HS-27A (cell line): ENCODE data around the gene NXPE2.
"Not testable (repeated sequence)": the region's sequence is repeated elsewhere in the genome, so short reads cannot be mapped to it uniquely, and the experiment has no call there.

ENCODE experiments used
- DNase-seq: peaks from one replicate; pipeline ENCODE4 v3.0.0-alpha.2; 2012; ENCODE audit warnings: low read depth, missing footprints

NXPE2 gene

DNA sequence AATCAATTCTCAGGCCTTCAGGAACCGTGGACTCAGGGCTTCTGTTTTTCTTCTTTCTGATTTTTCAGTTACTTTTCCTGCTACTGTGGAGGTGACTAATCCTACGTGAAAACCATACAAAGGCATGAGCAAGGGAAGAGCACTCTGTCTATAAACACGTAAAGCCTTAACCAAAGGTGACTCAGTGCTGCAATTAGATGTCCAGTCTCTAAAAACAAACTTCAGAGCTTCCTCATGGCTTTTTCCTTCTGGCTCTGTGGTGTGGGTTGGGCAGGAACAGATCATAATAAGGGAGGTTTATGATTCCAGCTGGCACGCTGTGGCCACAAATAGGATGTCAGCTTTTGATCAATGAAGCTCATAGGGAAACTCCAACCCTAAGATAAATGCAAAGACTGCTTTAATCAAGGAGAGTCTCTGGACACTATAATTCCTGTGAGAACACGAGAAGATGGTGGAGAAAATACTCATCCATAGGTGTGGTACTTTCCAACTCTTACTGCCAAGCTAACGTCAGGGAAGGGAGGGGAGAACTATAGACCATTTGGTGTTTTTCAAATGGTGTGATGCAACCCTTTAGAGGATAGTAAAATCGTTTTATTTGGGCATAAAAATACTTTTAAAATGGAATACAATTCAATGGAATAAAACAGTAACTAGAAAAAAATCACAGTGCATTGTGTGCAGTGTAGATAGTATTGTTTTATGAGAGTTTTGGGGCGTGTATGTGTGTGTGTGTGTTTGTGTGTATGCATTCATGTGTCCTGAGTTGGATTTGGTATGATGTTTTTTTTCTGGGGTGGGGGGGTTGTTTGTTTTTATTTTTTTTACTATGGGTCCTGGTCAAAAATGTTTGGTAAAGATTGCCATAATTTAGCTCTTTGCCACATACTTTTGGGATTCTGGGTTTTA is at the start of gene NXPE2:
Gene NXPE2, plus strand, starts transcription at position 403 of the 912 bp plus-strand sequence. Its CDS starts 49 bp downstream, at position 452.
- no peak for DNase-seq

DNA sequence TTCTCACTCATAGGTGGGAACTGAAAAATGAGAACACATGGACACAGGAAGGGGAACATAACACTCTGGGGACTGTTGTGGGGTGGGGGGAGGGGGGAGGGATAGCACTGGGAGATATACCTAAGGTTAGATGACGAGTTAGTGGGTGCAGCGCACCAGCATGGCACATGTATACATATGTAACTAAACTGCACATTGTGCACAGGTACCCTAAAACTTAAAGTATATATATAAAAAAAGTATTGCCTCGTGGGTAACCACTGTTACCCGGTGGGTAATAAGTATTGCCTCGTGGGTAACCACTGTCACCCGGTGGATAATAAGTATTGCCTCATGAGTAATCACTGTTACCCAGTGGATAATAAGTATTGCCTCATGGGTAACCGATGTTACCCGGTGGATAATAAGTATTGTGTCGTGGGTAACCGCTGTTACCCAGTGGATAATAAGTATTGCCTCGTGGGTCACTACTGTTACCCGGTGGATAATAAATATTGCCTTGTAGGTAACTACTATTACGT is 46.8 kb upstream of the NXPE2 start:
- not testable (repeated sequence) for DNase-seq

DNA sequence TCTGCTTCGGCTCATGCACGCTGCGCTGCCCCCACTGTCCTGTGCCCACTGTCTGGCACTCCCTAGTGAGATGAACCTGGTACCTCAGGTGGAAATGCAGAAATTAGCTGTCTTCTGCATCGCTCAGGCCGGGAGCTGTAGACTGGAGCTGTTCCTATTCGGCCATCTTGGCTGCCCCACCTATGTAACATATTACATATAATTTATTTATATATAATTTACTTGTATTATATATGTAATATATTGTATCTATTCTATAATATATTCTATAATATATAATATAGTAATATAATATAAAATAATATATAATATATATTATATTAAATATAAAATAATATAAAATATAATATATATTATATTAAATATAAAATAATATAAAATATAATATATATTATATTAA is 38.9 kb upstream of the NXPE2 start:
- not testable (repeated sequence) for DNase-seq

DNA sequence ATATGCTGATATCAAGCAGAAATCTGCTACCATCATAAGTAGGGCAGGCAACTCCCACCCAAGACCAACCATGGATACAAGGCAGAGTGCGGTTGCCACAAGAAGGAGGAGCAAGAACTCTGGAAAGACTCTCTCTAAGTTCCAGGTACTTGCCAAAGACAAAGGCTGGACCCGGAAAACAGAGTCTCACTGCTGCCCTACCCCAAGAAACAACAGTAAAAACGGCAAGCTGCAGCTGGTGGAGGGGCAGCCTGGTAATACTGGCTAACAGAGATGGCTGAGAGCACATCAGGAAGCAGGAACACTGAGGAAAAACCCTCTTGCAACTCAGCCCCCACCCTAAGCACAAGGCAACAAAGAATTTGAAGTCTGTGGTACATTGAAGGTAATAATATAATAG is 27.7 kb upstream of the NXPE2 start:
- no peak for DNase-seq

DNA sequence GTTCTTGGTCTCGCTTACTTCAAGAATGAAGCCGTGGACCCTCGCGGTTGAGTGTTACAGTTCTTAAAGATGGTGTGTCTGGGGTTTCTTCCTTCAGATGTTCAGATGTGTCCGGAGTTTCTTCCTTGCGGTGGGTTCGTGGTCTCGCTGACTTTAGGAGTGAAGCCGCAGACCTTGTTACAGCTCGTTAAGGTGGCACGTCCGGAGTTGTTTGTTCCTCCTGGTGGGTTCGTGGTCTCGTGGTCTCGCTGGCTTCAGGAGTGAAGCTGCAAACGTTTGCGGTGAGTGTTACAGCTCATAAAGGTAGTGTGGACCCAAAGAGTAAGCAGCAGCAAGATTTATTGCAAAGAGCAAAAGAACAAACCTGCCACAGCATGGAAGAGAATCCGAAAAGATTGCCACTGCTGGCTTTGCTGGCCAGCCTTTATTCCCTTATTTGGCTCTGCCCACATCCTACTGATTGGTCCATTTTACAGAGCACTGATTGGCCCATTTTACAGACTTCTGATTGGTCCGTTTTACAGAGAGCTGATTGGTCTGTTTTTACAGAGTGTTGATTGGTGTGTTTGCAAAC is 27.1 kb upstream of the NXPE2 start:
- DNase-seq = no peak

GRCh38 chr11:114653148-114653547 is 25.2 kb upstream of the NXPE2 start:
- DNase-seq = no peak

DNA sequence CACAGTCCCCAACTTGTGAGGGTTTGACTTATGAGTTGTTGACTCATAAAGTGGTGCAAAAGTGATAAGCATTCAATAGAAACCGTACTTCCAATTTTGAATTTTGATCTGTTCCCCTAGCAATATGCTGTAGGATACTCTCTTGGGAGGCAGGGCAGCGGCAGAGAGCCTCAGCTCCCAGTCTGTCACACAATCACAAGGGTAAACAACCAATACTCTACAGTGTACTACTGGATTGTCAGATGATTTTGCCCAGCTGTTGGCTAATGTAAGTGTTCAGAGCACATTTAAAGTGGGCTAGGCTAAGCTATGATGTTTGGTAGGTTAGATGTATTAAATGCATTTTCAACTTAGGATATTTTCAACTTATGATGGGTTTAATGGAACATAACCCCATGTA is 13.7 kb upstream of the NXPE2 start:
- no peak for DNase-seq

DNA sequence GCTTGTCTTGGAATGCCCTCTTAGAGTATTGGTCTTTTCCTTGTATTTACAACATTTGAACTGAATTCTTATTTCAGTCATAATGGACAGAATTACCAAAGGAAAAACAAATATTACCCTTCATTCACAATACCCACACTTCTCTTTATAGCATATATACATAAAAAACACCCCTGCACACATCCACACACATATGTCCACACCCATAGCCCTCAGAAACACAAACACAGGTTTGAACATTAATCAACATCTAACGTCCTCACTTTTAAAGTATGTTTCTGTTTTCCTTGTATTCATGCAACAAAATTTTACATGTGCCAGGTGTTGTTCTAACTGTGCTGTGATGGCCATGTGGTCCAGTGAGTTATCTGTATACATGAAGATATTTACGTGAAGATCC is 11.6 kb upstream of the NXPE2 start:
- DNase-seq = no peak

DNA sequence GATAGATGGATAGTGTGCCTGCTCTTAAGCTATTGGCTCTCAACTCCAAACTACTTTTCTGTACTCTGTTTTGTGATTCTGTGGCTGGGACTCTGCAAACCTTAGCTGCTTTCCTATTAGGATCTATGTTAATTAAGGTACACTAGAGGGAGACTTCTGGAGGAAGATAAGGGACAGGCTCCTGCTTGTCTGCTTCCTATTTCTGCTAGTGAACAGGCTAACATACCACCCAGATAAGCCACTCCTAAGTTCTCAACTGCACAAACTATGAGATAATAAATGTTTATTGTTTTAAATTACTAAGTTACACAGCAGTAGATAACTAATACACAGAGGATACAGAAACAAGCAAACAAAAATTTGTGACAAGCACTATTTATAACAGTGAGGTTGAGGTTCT is 10.2 kb upstream of the NXPE2 start:
- DNase-seq = no peak

DNA sequence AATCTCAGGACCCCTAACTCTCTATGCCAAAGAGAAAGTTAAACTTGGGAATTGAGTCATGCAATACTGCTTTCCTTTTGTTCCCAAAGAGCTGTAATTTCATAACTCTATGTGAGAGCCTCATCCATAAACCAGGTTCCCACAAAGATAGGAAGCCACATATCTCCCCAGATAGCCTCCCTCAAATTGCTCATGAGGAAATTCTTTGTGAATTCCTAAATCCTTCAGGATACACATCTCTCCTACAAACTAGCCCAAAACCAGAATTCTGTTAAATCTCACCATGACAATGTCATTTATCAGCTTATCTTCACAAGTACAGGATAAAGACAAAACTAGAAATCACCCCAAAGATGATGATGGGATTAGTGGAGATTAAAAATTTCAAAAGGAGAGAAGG is 4.7 kb upstream of the NXPE2 start:
- DNase-seq = no peak

GRCh38 chr11:114679505-114679904 is 1.2 kb downstream of the NXPE2 start:
- DNase-seq = no peak

DNA sequence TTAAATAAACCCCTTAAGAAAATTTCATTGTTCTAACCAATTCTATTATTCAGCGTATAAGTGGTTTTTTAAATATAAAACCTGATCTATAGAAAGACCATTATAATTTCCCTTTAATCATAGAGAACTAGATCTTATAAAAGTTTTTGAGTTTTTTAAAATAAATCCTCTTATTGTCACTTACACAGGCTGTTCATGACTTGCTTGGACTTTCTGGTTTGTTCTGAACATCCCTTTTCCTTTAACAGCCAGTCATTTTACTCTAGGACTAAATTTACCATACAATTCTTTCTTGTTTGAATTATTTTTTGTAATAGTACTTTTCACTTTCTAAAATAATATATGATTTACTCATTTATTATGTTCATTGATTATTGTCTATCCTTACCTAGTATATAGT is 4.7 kb downstream of the NXPE2 start:
- no peak for DNase-seq

DNA sequence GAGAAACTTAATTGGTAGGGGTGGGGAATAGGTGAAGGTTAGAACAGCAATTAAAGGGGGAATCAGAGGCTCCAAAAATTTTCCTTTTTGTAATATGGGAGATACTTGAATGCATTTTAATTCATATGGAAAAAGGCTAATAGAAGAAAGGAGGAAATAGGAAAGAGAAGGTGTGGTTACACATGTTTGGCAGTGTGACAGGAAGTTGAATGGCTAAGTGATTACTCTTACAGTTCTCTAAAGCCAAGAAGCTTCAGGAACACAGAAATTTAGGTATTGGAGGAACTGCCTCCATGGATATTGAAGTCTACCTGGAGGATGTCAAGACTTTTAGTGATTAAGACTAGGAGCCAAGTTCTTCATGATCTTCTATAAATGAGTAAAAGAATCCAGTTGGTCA is 6.3 kb downstream of the NXPE2 start:
- no peak for DNase-seq

GRCh38 chr11:114685097-114685496 is 6.8 kb downstream of the NXPE2 start:
- no peak for DNase-seq

GRCh38 chr11:114705280-114706024 is 27.1 kb downstream of the NXPE2 start:
- DNase-seq = no peak

DNA sequence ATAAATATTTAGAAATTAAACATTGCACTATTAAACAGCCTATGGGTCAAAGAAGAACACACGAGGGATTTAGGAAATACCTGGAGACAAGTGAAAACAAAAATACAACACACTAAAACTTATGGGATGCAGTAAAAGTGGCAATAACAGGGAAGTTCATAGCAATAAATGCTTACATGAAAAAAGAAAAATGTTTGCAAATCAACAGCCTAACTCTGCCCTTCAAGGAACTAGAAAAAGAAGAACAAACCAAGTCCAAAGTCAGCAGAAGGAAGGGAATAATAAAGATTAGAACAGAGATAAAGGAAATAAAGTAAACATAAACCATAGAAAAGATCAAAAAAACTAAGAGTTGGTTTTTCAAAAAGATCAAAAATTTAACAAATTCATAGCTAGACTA is 31.6 kb downstream of the NXPE2 start:
- no peak for DNase-seq

GRCh38 chr11:114713756-114714155 is 35.4 kb downstream of the NXPE2 start:
- DNase-seq = no peak

DNA sequence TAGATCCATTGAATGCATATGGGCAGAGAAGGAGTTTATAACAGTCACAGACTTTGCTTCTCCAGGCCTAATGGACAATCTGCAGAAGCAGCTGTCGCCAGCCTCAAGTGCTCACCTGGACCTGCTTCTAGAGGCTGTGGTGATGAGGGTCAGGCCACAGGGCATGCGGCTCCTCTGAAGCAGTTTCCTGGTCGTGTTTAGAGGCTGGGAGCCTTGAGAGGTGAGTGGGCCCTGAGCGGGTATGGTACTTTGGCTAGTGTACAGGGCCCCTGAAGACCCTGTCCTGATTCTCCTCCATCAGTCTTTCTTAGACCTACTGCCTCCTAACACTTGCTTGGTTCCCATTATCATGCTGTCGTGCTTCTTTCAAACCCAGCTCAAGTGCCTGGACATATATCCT is 41.2 kb downstream of the NXPE2 start:
- DNase-seq = no peak

GRCh38 chr11:114724916-114725524 is 46.7 kb downstream of the NXPE2 start:
- no peak for DNase-seq

GRCh38 chr11:114725623-114726022 is 47.3 kb downstream of the NXPE2 start:
- no peak for DNase-seq

- no peak for DNase-seq
These were observed 58.5 kb downstream of the NXPE2 start for GRCh38 chr11:114736806-114737205.

- no peak for DNase-seq
These were observed 60.6 kb downstream of the NXPE2 start for GRCh38 chr11:114738954-114739353.
